CD14-positive monocyte (primary cell): ENCODE measurements around the gene DIPK1A. TPM values are rescaled to one million over a fixed set of nuclear protein-coding genes. Genes with fewer than 3 reads are reported as not detected.

Experiments
- DNase-seq, 3 donors: peaks; one replicate each; pipeline ENCODE4 v3.0.0-alpha.2; 2011 to 2022
- H2AFZ ChIP-seq: 2 replicates; pipeline ENCODE4 v1.6.0; 2012; ENCODE audit warnings: mild to moderate bottlenecking, low read depth, low read length, inconsistent platforms; ENCODE audit not compliant: insufficient read depth, poor library complexity, severe bottlenecking
- H3K27ac ChIP-seq, 2 donors: 1 replicate in 1 of 2; 2 replicates in 1 of 2; pipeline ENCODE4 v1.5.1; 2012 to 2013; ENCODE audit warnings: low read length in 2 of 2, control low read depth in 1 of 2, inconsistent platforms in 1 of 2, low read depth in 1 of 2, mild to moderate bottlenecking in 1 of 2
- H3K27me3 ChIP-seq, 2 donors: one replicate each; pipeline versions ENCODE4 v1.6.0 to v1.6.1; 2011 to 2013; ENCODE audit warnings: low read length in 2 of 2; ENCODE audit not compliant: control insufficient read depth in 2 of 2, insufficient read depth in 2 of 2
- H3K36me3 ChIP-seq, 2 donors: replicated peaks in 1 of 2; 1 replicate in 1 of 2; 2 replicates in 1 of 2; pipeline versions ENCODE4 v1.5.1 to v1.6.1; 2012 to 2013; ENCODE audit warnings: low read length in 2 of 2, control low read depth in 1 of 2, inconsistent platforms in 1 of 2, mild to moderate bottlenecking in 1 of 2; ENCODE audit not compliant: insufficient read depth in 2 of 2, control insufficient read depth in 1 of 2
- H3K4me1 ChIP-seq, 2 donors: 1 replicate in 1 of 2; 2 replicates in 1 of 2; pipeline versions ENCODE4 v1.5.1 to v1.6.1; 2012 to 2013; ENCODE audit warnings: low read length in 2 of 2, control low read depth in 1 of 2, inconsistent platforms in 1 of 2, mild to moderate bottlenecking in 1 of 2, moderate library complexity in 1 of 2; ENCODE audit not compliant: insufficient read depth in 2 of 2, control insufficient read depth in 1 of 2
- H3K4me2 ChIP-seq: replicated peaks from 2 replicates; pipeline ENCODE3; 2012; ENCODE audit warnings: low read length, moderate library complexity, mild to moderate bottlenecking; ENCODE audit not compliant: poor library complexity, severe bottlenecking; ENCODE audit errors: extremely low read depth
- H3K4me3 ChIP-seq, 3 experiments: fragments of 200-600 bp in 1 of 3; sonication (generic) in 1 of 3; replicated peaks in 1 of 3; 1 replicate in 2 of 3; 2 replicates in 1 of 3; pipeline ENCODE4 v1.5.1; 2011 to 2013; ENCODE audit warnings: low read length in 3 of 3, mild to moderate bottlenecking in 3 of 3, control low read depth in 2 of 3, low read depth in 2 of 3, inconsistent platforms in 1 of 3, moderate library complexity in 1 of 3
- H3K79me2 ChIP-seq: 2 replicates; pipeline ENCODE4 v1.6.0; 2012; ENCODE audit warnings: mild to moderate bottlenecking, control low read depth, inconsistent platforms, low read length, moderate library complexity; ENCODE audit not compliant: insufficient read depth
- H3K9ac ChIP-seq: 2 replicates; pipeline ENCODE4 v1.6.0; 2017; ENCODE audit warnings: low read length, mild to moderate bottlenecking; ENCODE audit not compliant: insufficient read depth, poor library complexity, severe bottlenecking
- H3K9me3 ChIP-seq, 2 donors: replicated peaks in 1 of 2; 1 replicate in 1 of 2; 2 replicates in 1 of 2; pipeline versions ENCODE4 v1.5.1 to v1.6.1; 2012 to 2013; ENCODE audit warnings: low read length in 2 of 2, control low read depth in 1 of 2; ENCODE audit not compliant: control insufficient read depth in 1 of 2, insufficient read depth in 1 of 2
- H4K20me1 ChIP-seq: 2 replicates; pipeline ENCODE4 v1.6.0; 2012; ENCODE audit warnings: mild to moderate bottlenecking, low read length, control low read depth, moderate library complexity; ENCODE audit not compliant: insufficient read depth
- H3K27ac Mint-ChIP-seq, 7 donors: one replicate each; pipeline ENCODE4 v1.8.0; 2020; ENCODE audit warnings: mild to moderate bottlenecking in 7 of 7, mixed read lengths in 7 of 7, moderate library complexity in 6 of 7, inconsistent platforms in 2 of 7
- H3K27me3 Mint-ChIP-seq, 3 donors: one replicate each; pipeline ENCODE4 v1.8.0; 2021 to 2022; ENCODE audit warnings: low read depth in 3 of 3, mild to moderate bottlenecking in 3 of 3, mixed read lengths in 3 of 3, moderate library complexity in 3 of 3, inconsistent platforms in 1 of 3
- H3K36me3 Mint-ChIP-seq, 2 donors: one replicate each; pipeline ENCODE4 v1.8.0; 2020; ENCODE audit warnings: mixed read lengths in 2 of 2, inconsistent platforms in 1 of 2, mild to moderate bottlenecking in 1 of 2
- H3K4me1 Mint-ChIP-seq: one replicate; pipeline ENCODE4 v1.8.0; 2020; ENCODE audit warnings: mild to moderate bottlenecking, mixed read lengths
- H3K4me3 Mint-ChIP-seq, 2 donors: one replicate each; pipeline ENCODE4 v1.8.0; 2020; ENCODE audit warnings: mild to moderate bottlenecking in 2 of 2, mixed read lengths in 2 of 2, moderate library complexity in 1 of 2
- H3K9me3 Mint-ChIP-seq, 7 donors: one replicate each; pipeline ENCODE4 v1.8.0; 2020 to 2022; ENCODE audit warnings: mixed read lengths in 7 of 7, mild to moderate bottlenecking in 6 of 7, moderate library complexity in 6 of 7, inconsistent platforms in 2 of 7
- CTCF ChIP-seq: fragments of 200-600 bp; IDR thresholded peaks from one replicate; pipeline ENCODE4 v1.8.0; 2022; ENCODE audit warnings: antibody characterized with exemption, mild to moderate bottlenecking
- WGBS: methylation state at CpG from one replicate; pipeline ENCODE4 v1.1.5; 2013; ENCODE audit warnings: missing lambda C conversion rate; ENCODE audit not compliant: insufficient coverage; 5-methylcytosine and 5-hydroxymethylcytosine counted together
- intact Hi-C, 2 donors: fragments of 100-400 bp; cut with micrococcal nuclease; formaldehyde crosslinking; loops; one replicate each; pipeline versions ENCODE4 v1.15.0 to v1.15.1; 2023
- polyA plus RNA-seq, 3 donors: library from polyadenylated mRNA; depleted of rRNA in 1 of 3; unstranded in 2 of 3; stranded (reverse) in 1 of 3; fragments of 300-500 nt in 2 of 3; fragments of >200 nt in 1 of 3; fragmentation: Illumina TruSeq in 2 of 3; gene quantifications; 1 replicate in 2 of 3; 2 replicates in 1 of 3; pipeline ENCODE4 v1.2.3, GENCODE V29; 2012 to 2021

The DIPK1A gene
- polyA plus RNA-seq, 3 donors, result 0.45 to 1.4 (median 0.83) TPM

DNA sequence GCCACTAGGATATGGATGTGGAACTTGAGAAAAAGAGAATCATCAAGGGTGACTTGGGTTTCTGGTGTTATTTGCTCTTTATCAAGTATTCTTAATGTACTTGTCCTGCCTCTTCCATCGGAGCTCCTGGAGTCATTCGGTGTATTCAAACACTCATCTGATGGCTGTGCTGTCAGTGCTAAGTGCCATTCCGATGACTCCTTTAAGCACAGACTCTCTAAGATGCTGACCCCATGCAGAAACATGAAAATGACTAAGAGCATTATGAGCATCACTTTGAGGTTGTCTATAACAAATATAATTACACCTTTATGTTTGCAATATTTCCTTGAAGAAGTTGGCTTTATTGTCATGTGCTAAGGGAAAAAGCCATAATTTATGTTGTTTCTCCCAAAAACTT lies 140.7 kb downstream of the DIPK1A start:
- no peak for DNase-seq
- no peaks in the 10 kb centered on the region for H3K9me3 ChIP-seq
- Mint-ChIP-seq H3K27ac (no peak overlapping the region), H3K4me1 (peaks cover 11% of the 10 kb centered on the region), H3K9me3 (peaks cover 0 to 4% (median 0%) of the 10 kb centered on the region in 7 donors), H3K36me3 (no peaks in the 10 kb centered on the region), H3K27me3 (peaks cover 1 to 8% (median 5%) of the 10 kb centered on the region in 3 donors), H3K4me3 (no peak overlapping the region)
- no peaks in the 10 kb centered on the region for H3K27me3 ChIP-seq
- intact Hi-C loops, result no loop called here
- no peak overlapping the region for H3K4me2 ChIP-seq
- no peaks in the 10 kb centered on the region for H3K36me3 ChIP-seq
- no peak overlapping the region for H3K9ac ChIP-seq
- no peak overlapping the region for H2AFZ ChIP-seq
- H3K27ac ChIP-seq, result no peak overlapping the region
- no peaks in the 10 kb centered on the region for H3K79me2 ChIP-seq
- H3K4me3 ChIP-seq, result no peak overlapping the region
- no peak for TF ChIP-seq CTCF
- WGBS, result 97% methylated on average over 3 of the region's 3 CpGs
- no peaks in the 10 kb centered on the region for H4K20me1 ChIP-seq
- no peaks in the 10 kb centered on the region for H3K4me1 ChIP-seq

DNA sequence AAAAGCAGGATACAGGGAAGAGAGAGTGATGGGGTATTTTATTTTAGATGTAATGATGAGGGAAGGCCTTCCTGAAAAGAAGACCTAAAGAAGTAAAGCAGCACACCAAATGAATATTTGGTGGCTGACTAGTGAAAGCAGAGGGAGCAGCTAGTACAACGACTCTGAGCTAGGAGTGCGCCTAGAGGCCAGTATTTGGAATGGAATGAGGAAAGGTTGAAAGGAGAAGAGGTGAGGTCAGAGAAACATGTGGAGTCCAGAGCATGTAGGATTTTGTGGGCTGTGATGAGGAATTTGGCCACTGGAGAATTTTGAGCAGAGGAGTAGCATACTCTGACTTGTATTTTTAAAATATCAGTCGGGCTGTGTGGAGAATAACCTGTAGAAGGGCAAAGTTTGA lies 141.2 kb downstream of the DIPK1A start:
- WGBS, result 94% methylated on average over 3 of the region's 3 CpGs
- Mint-ChIP-seq H3K9me3 (peaks cover 0 to 4% (median 0%) of the 10 kb centered on the region in 7 donors), H3K27me3 (peaks cover 0 to 9% (median 5%) of the 10 kb centered on the region in 3 donors), H3K36me3 (no peaks in the 10 kb centered on the region), H3K27ac (peak overlapping the region in 1 of 7 donors; percentile 65), H3K4me1 (peaks cover 11% of the 10 kb centered on the region), H3K4me3 (no peak overlapping the region)
- no peak for DNase-seq
- Histone ChIP-seq H3K27ac (no peak overlapping the region), H3K4me3 (no peak overlapping the region), H3K27me3 (no peaks in the 10 kb centered on the region), H3K79me2 (no peaks in the 10 kb centered on the region), H3K9me3 (no peaks in the 10 kb centered on the region), H3K4me1 (no peaks in the 10 kb centered on the region), H4K20me1 (no peaks in the 10 kb centered on the region), H3K9ac (no peak overlapping the region), H3K4me2 (no peak overlapping the region), H2AFZ (peak overlapping the region; percentile 3), H3K36me3 (no peaks in the 10 kb centered on the region)
- intact Hi-C loops, result no loop called here
- no peak for TF ChIP-seq CTCF
